GM08714 (cell line): ENCODE measurements around the gene CXCL9.
"Not testable (repeated sequence)": the region's sequence is repeated elsewhere in the genome, so short reads cannot be mapped to it uniquely, and the experiment has no call there.

Experiments used
- H3K4me3 ChIP-seq: fragments of 200-500 bp; sonication (Bioruptor generic); 2 replicates; pipeline ENCODE4 v1.5.1; 2014; ENCODE audit warnings: mild to moderate bottlenecking, low read length, inconsistent platforms
- ZNF274 ChIP-seq: IDR thresholded peaks from 2 replicates; pipeline ENCODE4 v1.6.1; 2012; ENCODE audit warnings: mild to moderate bottlenecking, low read depth, low read length

Gene CXCL9

DNA sequence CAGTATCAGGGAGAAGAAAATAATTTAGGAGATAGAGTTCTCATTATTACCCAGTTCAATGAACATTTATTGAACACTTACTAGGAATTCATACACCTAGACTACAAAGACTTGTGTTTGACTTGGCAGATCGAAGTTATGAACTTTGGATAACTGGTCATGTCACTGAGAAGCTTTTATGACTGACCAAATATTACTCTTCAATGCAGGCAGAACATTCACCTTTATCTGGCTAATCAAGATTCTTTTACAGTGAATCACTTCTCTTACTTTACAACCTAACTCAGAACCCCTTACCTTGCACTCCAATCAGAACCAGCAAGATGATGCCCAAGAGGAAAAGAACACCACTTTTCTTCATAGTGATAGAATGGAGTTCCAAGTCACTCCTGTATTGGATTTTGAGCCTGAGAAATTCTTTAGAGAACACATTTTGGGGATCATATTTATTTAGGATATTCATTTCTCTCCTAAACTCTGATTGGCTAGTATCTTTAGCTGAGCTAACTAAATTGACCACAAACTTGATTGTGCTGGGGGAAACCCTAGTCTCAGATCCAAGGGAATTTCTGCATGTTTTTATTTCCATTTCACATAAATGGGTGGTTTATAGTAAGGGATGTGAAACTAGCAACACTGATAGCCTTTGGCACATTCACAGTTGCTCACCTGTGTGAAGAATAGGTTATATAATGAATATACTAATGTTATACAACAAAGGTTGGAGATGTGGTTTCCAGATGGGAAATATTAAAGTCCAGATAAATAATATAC, at the start of gene CXCL9:
Gene CXCL9 (minus strand): TSS at position 421 of the 774 bp plus-strand sequence. CDS start 60 bp downstream, at position 361.
- H3K4me3 ChIP-seq: no peak within 1 kb of the TSS
- no peak for TF ChIP-seq ZNF274

GRCh38 chr4:76055421-76055820, 48.1 kb upstream of the CXCL9 start:
- no peak overlapping the region for H3K4me3 ChIP-seq
- TF ChIP-seq ZNF274: no peak

DNA sequence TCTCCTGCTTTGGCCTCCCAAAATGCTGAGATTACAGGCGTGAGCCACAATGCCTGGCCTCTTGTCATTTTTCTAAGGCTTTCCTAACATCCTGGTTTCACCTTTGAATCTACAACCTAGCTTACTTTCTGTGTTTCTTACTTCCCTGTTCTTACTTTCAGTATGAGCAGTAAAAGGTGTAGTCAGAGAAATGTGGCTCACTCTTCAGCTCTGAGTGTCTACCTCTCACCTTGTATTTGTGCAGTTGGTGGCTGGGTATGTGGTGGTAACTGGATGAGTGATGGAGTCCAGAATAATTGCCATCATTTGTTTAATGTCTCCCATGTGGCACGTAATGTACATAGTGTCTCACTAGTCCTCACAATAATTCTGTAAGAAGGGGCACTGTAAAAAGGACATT, 47.7 kb upstream of the CXCL9 start:
- no peak overlapping the region for H3K4me3 ChIP-seq
- no peak for TF ChIP-seq ZNF274

DNA sequence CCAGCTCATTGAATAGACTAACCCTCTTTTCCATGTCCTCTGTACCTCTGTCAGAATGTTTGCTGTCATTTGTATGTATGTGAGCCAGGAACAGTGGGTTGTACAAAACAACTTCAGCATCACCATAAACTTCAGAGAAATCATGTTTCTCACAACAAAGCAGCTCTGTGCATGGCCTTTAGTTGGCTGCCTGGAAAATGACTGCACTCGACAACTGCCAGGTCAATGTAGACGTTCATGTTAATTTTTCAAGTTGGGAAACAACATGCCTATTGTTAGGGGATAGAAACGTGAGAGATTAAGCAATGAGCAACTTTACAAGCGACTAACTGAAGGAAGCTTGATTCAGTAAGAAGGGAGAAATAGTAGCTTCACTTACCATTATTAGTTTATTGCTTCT, 46.4 kb upstream of the CXCL9 start:
- no peak for TF ChIP-seq ZNF274
- H3K4me3 ChIP-seq: no peak overlapping the region

- not testable (repeated sequence) for H3K4me3 ChIP-seq
Measured at GRCh38 chr4:76050560-76051050, 43.3 kb upstream of the CXCL9 start.

- H3K4me3 ChIP-seq: not testable (repeated sequence)
Measured at GRCh38 chr4:76049860-76050416, 42.6 kb upstream of the CXCL9 start.

- not testable (repeated sequence) for H3K4me3 ChIP-seq
Measured at GRCh38 chr4:76044686-76045085, 37.4 kb upstream of the CXCL9 start.

DNA sequence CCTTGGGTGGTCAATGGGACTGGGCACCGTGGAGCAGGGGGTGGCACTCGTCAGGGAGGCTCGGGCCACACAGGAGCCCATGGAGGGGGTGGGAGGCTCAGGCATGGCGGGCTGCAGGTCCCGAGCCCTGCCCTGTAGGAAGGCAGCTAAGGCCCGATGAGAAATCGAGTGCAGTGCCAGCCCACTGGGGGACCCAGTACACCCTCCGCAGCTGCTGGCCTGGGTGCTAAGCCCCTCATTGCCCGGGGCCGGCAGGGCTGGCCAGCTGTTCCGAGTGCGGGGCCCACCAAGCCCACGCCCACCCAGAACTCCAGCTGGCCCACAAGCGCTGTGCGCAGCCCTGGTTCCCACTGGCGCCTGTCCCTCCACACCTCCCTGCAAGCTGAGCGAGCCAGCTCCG, 36.0 kb upstream of the CXCL9 start:
- H3K4me3 ChIP-seq: not testable (repeated sequence)

- not testable (repeated sequence) for H3K4me3 ChIP-seq
Measured at GRCh38 chr4:76042241-76042998, 35.1 kb upstream of the CXCL9 start.

DNA sequence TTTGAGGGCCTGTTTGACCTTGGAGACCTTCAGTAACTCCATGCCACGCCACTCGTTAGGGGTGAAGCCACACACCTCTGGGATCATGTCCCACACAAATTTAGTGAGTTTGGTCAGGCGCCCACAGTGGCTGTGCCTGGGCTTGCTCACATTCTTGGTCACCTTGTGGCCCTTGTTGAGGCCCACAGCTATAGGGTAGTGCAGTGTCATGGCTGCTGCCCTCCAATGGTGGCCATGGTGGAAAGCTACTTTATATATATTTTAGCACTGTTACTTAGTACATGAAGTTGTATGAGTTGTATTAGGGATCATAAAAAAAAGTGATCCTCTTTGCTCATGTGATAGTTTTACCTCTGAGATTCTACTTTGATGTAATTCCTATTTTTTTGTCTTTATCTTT, 29.5 kb upstream of the CXCL9 start:
- TF ChIP-seq ZNF274: no peak
- H3K4me3 ChIP-seq: no peak overlapping the region

- no peak for TF ChIP-seq ZNF274
- no peak within 1 kb of the TSS for H3K4me3 ChIP-seq
Measured at GRCh38 chr4:76035799-76036380, 28.6 kb upstream of the CXCL9 start, which contains the start of gene CXCL11. CXCL11 (minus strand) TSS chr4:76036070; CDS start chr4:76035987, 83 bp downstream.

GRCh38 chr4:76035141-76035540, 27.8 kb upstream of the CXCL9 start:
- no peak overlapping the region for H3K4me3 ChIP-seq
- TF ChIP-seq ZNF274: no peak

DNA sequence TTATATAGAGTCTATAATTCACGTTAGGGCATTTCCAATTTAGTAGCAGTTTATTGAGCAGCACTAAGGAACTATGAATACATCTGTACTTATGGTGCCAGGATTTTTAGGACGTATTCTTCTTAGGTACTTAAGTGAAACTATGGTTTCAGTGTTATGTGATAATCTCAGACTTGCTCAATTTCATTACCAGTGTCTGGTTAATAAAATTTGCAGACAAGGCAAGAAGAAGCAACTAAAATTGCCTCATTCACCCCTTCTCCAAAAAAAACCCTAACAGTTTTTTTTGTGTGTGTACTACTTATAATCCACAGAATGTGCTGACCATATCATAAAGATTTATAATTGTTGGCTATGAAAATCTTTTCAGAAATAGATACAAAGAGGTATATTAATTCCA, 22.0 kb upstream of the CXCL9 start:
- no peak for TF ChIP-seq ZNF274
- H3K4me3 ChIP-seq: no peak overlapping the region

GRCh38 chr4:76028350-76028765, 21.0 kb upstream of the CXCL9 start:
- H3K4me3 ChIP-seq: no peak overlapping the region
- TF ChIP-seq ZNF274: no peak

GRCh38 chr4:76024065-76024464, 16.8 kb upstream of the CXCL9 start:
- H3K4me3 ChIP-seq: no peak overlapping the region
- TF ChIP-seq ZNF274: no peak
